BJ (cell line): ENCODE data around the gene IBA57. TPM values are rescaled to one million over a fixed set of nuclear protein-coding genes. Genes with fewer than 3 reads are reported as not detected.

Source experiments
- CTCF ChIA-PET: fragments of 350-600 bp; formaldehyde crosslinking; extraction: SDS; loops from one replicate; lab custom pipeline; 2021; ENCODE audit warnings: antibody characterized with exemption, inconsistent platforms; lab: Yijun Ruan, JAX
- POLR2A ChIA-PET: fragments of 300-600 bp; sonication (Branson Sonifier 250); formaldehyde crosslinking; extraction: SDS; loops from one replicate; lab custom pipeline; 2021; ENCODE audit warnings: antibody characterized with exemption; lab: Charles Lee
- DNase-seq: peaks from one replicate; pipeline ENCODE4 v3.0.0-alpha.2; 2011; ENCODE audit warnings: low read depth
- H3K27me3 ChIP-seq: 2 replicates; pipeline ENCODE4 v1.6.0; 2011; ENCODE audit warnings: low read length; ENCODE audit not compliant: control insufficient read depth, insufficient read depth
- H3K36me3 ChIP-seq: 2 replicates; pipeline ENCODE4 v1.5.1; 2011; ENCODE audit warnings: low read length; ENCODE audit not compliant: control insufficient read depth, insufficient read depth
- H3K4me3 ChIP-seq: 2 replicates; pipeline ENCODE4 v1.5.1; 2011; ENCODE audit warnings: low read depth, mild to moderate bottlenecking, control low read depth, low read length
- CTCF ChIP-seq: IDR thresholded peaks from 2 replicates; pipeline ENCODE4 v1.5.1; 2011; ENCODE audit warnings: low read depth, mild to moderate bottlenecking, control low read depth, inconsistent platforms, low read length, moderate library complexity; ENCODE audit not compliant: insufficient read depth
- polyA plus RNA-seq: library from polyadenylated mRNA; depleted of rRNA; stranded (reverse); fragments of >200 nt; gene quantifications from 2 replicates; pipeline ENCODE4 v1.2.3, GENCODE V29; 2011

Gene IBA57
- polyA plus RNA-seq, 1 experiment, result 2.8 TPM

DNA sequence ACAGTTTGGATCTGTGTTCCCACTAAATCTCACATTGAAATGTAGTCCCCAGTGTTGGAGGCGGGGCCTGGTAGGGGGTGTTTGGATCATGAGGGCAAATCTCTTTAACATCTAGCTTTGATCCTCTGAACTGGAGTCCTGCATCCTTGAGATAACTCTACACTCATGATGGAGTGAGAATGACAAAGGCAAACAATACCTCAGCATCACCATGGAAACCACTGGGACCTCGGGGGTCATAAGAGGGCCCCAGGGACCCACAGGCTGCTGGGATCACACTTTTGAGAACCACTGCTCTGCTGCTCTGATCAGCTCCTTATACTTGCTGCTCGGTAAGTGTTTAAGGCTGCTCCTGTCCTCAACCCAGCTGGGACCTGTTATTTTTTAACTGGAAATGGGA is 28.8 kb downstream of the IBA57 start:
- H3K4me3 ChIP-seq, result no peak overlapping the region
- no peaks in the 10 kb centered on the region for H3K36me3 ChIP-seq
- CTCF ChIA-PET, result interaction anchor here (1.1 kb wide), 1 partner anchor 65 kb away, joined by 3 read pairs; no protein-coding TSS in a partner anchor
- DNase-seq, result no peak
- POLR2A ChIA-PET, result no interaction called here
- H3K27me3 ChIP-seq, result no peaks in the 10 kb centered on the region
- TF ChIP-seq CTCF, result no peak

GRCh38 chr1:228194921-228195812 is 29.6 kb downstream of the IBA57 start:
- no peak for DNase-seq
- ChIA-PET POLR2A (no interaction called here), CTCF (no interaction called here)
- Histone ChIP-seq H3K27me3 (no peaks in the 10 kb centered on the region), H3K4me3 (no peak overlapping the region), H3K36me3 (no peaks in the 10 kb centered on the region)
- TF ChIP-seq CTCF, result no peak

GRCh38 chr1:228197555-228198147 is 32.0 kb downstream of the IBA57 start:
- H3K27me3 ChIP-seq, result no peaks in the 10 kb centered on the region
- no peak for DNase-seq
- no peaks in the 10 kb centered on the region for H3K36me3 ChIP-seq
- CTCF ChIA-PET, result no interaction called here
- TF ChIP-seq CTCF, result no peak
- POLR2A ChIA-PET, result no interaction called here
- no peak overlapping the region for H3K4me3 ChIP-seq

GRCh38 chr1:228198977-228199590 is 33.5 kb downstream of the IBA57 start:
- Histone ChIP-seq H3K27me3 (no peaks in the 10 kb centered on the region), H3K36me3 (no peaks in the 10 kb centered on the region), H3K4me3 (no peak overlapping the region)
- CTCF ChIA-PET, result interaction anchor here (1.3 to 1.5 kb wide), 2 partner anchors 10 to 13 kb away, joined by 3 read pairs; no protein-coding TSS in a partner anchor
- DNase-seq, result no peak
- POLR2A ChIA-PET, result interaction anchor here (0.6 kb wide), 1 partner anchor 80 kb away, joined by 5 read pairs; no protein-coding TSS in a partner anchor
- no peak for TF ChIP-seq CTCF

- ChIA-PET CTCF (interaction anchor here (1.4 kb wide), 1 partner anchor 9 kb away, joined by 5 read pairs; no protein-coding TSS in a partner anchor), POLR2A (no interaction called here)
- DNase-seq, result no peak
- Histone ChIP-seq H3K4me3 (no peak overlapping the region), H3K27me3 (no peaks in the 10 kb centered on the region), H3K36me3 (no peaks in the 10 kb centered on the region)
- TF ChIP-seq CTCF, result no peak
Measured at GRCh38 chr1:228204958-228205357, 39.4 kb downstream of the IBA57 start.
